HCT116 (cell line): ENCODE results near the gene KDM4E.
A peak's percentile ranks its signal among the peaks of the same experiment; 100 is the strongest.

Source experiments
- CBX3 ChIP-seq: IDR thresholded peaks from 2 replicates; pipeline ENCODE4 v1.6.1; 2012; ENCODE audit warnings: low read depth
- CTCF ChIP-seq, 3 experiments: fragments of 200-600 bp in 1 of 3; sonication (generic) in 1 of 3; IDR thresholded peaks in 2 of 3; conservative IDR thresholded peaks in 1 of 3; 2 replicates each; pipeline ENCODE4 v1.5.1; 2012 to 2017; ENCODE audit warnings: low read depth in 2 of 3, low read length in 2 of 3, antibody characterized with exemption in 1 of 3, borderline replicate concordance in 1 of 3, control low read depth in 1 of 3, mild to moderate bottlenecking in 1 of 3, mixed read lengths in 1 of 3, mixed run types in 1 of 3, moderate library complexity in 1 of 3; ENCODE audit not compliant: insufficient read depth in 1 of 3
- EZH2phosphoT487 ChIP-seq: fragments of 200-600 bp; IDR thresholded peaks from 2 replicates; pipeline ENCODE4 v1.6.1; 2018; ENCODE audit warnings: antibody characterized with exemption, borderline replicate concordance
- POLR2A ChIP-seq: IDR thresholded peaks from 2 replicates; pipeline ENCODE4 v1.7.0; 2011; ENCODE audit warnings: borderline replicate concordance; ENCODE audit not compliant: insufficient read depth, insufficient read length; ENCODE audit errors: extremely low read depth
- YY1 ChIP-seq: IDR thresholded peaks from 2 replicates; pipeline ENCODE4 v1.6.1; 2011; ENCODE audit warnings: low read length, low read depth, moderate library complexity, mild to moderate bottlenecking; ENCODE audit not compliant: insufficient replicate concordance; ENCODE audit errors: extremely low read depth
- TF ChIP-seq, protein P1 (sequence below): IDR thresholded peaks from 2 replicates; pipeline ENCODE4 v1.6.1; 2012; ENCODE audit warnings: low read depth

DNA sequence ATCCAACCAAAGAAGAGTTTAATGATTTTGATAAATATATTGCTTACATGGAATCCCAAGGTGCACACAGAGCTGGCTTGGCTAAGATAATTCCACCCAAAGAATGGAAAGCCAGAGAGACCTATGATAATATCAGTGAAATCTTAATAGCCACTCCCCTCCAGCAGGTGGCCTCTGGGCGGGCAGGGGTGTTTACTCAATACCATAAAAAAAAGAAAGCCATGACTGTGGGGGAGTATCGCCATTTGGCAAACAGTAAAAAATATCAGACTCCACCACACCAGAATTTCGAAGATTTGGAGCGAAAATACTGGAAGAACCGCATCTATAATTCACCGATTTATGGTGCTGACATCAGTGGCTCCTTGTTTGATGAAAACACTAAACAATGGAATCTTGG lies 27.6 kb upstream of the KDM4E start:
- TF ChIP-seq, protein P1, sequence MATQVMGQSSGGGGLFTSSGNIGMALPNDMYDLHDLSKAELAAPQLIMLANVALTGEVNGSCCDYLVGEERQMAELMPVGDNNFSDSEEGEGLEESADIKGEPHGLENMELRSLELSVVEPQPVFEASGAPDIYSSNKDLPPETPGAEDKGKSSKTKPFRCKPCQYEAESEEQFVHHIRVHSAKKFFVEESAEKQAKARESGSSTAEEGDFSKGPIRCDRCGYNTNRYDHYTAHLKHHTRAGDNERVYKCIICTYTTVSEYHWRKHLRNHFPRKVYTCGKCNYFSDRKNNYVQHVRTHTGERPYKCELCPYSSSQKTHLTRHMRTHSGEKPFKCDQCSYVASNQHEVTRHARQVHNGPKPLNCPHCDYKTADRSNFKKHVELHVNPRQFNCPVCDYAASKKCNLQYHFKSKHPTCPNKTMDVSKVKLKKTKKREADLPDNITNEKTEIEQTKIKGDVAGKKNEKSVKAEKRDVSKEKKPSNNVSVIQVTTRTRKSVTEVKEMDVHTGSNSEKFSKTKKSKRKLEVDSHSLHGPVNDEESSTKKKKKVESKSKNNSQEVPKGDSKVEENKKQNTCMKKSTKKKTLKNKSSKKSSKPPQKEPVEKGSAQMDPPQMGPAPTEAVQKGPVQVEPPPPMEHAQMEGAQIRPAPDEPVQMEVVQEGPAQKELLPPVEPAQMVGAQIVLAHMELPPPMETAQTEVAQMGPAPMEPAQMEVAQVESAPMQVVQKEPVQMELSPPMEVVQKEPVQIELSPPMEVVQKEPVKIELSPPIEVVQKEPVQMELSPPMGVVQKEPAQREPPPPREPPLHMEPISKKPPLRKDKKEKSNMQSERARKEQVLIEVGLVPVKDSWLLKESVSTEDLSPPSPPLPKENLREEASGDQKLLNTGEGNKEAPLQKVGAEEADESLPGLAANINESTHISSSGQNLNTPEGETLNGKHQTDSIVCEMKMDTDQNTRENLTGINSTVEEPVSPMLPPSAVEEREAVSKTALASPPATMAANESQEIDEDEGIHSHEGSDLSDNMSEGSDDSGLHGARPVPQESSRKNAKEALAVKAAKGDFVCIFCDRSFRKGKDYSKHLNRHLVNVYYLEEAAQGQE: no peak
- TF ChIP-seq POLR2A (no peak), YY1 (no peak), CTCF (IDR thresholded peaks at IDR 0.05 in 2 of 3, conservative IDR thresholded peaks at IDR 0.05 in 1 of 3; ENCODE audit: borderline replicate concordance in 1 of 3, insufficient read depth in 1 of 3, low read depth in 2 of 3, low read length in 2 of 3) (peak in 2 of 3 experiments; percentile 47 to 51; a peak in 4 of 6 replicates), CBX3 (no peak), EZH2phosphoT487 (no peak)
